ENCODE results near the gene OPCML. TPM values are rescaled to one million over a fixed set of nuclear protein-coding genes. Genes with fewer than 3 reads are reported as not detected.
"Not testable (repeated sequence)": the region's sequence is repeated elsewhere in the genome, so short reads cannot be mapped to it uniquely, and the experiment has no call there.

Gene OPCML
- total RNA-seq, 5 donors from 2014 or later (not counting 1 experiment from before 2014, with no cell fraction given), result not detected

- H3K9me3 Mint-ChIP-seq, result peaks cover 4 to 16% (median 15%) of the 10 kb centered on the region in 3 donors
- no peak overlapping the region for H3K27ac Mint-ChIP-seq
- no peaks in the 10 kb centered on the region for H3K4me1 Mint-ChIP-seq
- H3K9me3 ChIP-seq, result no peaks in the 10 kb centered on the region
- ATAC-seq (replicated peaks in 1 of 4), result no peak
- no peaks in the 10 kb centered on the region for H3K36me3 ChIP-seq (ENCODE audit: control insufficient read depth in 2 of 2, extremely low read depth in 1 of 2, insufficient read depth in 1 of 2, low read length in 1 of 2)
- ChIA-PET CTCF (no interaction called here), POLR2A (no interaction called here)
- no peaks in the 10 kb centered on the region for H3K4me1 ChIP-seq (ENCODE audit: control insufficient read depth in 1 of 2, extremely low read depth in 1 of 2, insufficient read depth in 2 of 2, low read length in 2 of 2)
- 86% methylated on average over 1 of the region's 3 CpGs for WGBS (ENCODE audit: insufficient coverage)
- no peak overlapping the region for H3K4me3 ChIP-seq (ENCODE audit: control insufficient read depth in 1 of 2, extremely low read depth in 1 of 2, low read length in 1 of 2)
- no peak overlapping the region for H3K4me3 Mint-ChIP-seq
- no peak overlapping the region for H3K27ac ChIP-seq (ENCODE audit: low read length)
- no peaks in the 10 kb centered on the region for H3K27me3 ChIP-seq (replicated peaks in 1 of 2; ENCODE audit: control insufficient read depth in 2 of 2, extremely low read depth in 1 of 2, insufficient read depth in 2 of 2, low read length in 1 of 2)
- no peaks in the 10 kb centered on the region for H3K27me3 Mint-ChIP-seq
- DNase-seq, result no peak
- H3K36me3 Mint-ChIP-seq, result no peaks in the 10 kb centered on the region
Measured at GRCh38 chr11:132379540-132379939, 1152.8 kb downstream of the OPCML start.

DNA sequence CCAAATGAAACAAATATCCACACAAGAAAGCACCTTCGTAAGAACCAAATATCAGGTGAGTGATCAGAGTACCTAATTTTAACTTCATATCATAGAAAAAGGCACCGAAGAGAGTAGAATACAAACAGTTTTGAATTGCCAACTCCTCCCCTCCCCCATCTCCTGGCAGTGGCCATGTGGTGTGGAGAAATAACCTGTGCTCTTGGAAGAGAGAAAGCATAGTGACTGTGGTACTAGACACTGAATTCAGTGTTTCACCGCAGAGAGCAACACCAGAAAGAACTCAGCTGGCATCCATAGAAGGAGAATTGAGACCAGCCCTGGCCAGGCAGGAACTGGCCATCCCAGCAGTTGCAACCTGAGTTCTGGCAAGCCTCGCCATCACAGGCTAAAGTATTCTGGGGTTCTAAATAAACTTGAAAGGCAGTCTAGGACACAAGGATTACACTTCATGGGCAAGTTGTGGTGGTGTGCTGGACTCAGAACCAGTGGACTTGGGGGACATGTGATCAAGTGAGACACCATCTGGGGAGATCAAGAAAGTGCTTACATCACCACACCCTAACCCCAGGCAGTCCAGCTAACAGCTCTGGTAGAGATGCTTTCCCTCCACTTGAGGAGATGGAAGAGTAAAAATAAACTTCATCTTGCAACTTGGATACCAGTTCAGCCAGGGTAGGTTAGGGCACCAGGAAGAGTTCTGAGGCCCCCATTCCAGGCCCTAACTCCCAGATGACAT lies 1158.7 kb downstream of the OPCML start:
- peaks cover 0 to 6% (median 4%) of the 10 kb centered on the region in 3 donors for H3K9me3 Mint-ChIP-seq
- H3K27me3 Mint-ChIP-seq, result no peaks in the 10 kb centered on the region
- no peak overlapping the region for H3K4me3 ChIP-seq (ENCODE audit: control insufficient read depth in 1 of 2, extremely low read depth in 1 of 2, low read length in 1 of 2)
- H3K36me3 Mint-ChIP-seq, result no peaks in the 10 kb centered on the region
- ATAC-seq (replicated peaks in 1 of 4) (no peak), DNase-seq (no peak)
- no peaks in the 10 kb centered on the region for H3K4me1 Mint-ChIP-seq
- ChIA-PET CTCF (no interaction called here), POLR2A (no interaction called here)
- 87% methylated on average over 2 of the region's 4 CpGs for WGBS (ENCODE audit: insufficient coverage)
- no peaks in the 10 kb centered on the region for H3K9me3 ChIP-seq
- no peak overlapping the region for H3K27ac Mint-ChIP-seq
- H3K27me3 ChIP-seq (replicated peaks in 1 of 2; ENCODE audit: control insufficient read depth in 2 of 2, extremely low read depth in 1 of 2, insufficient read depth in 2 of 2, low read length in 1 of 2), result no peaks in the 10 kb centered on the region
- H3K36me3 ChIP-seq (ENCODE audit: control insufficient read depth in 2 of 2, extremely low read depth in 1 of 2, insufficient read depth in 1 of 2, low read length in 1 of 2), result no peaks in the 10 kb centered on the region
- no peak overlapping the region for H3K27ac ChIP-seq (ENCODE audit: low read length)
- no peak overlapping the region for H3K4me3 Mint-ChIP-seq
- no peaks in the 10 kb centered on the region for H3K4me1 ChIP-seq (ENCODE audit: control insufficient read depth in 1 of 2, extremely low read depth in 1 of 2, insufficient read depth in 2 of 2, low read length in 2 of 2)

DNA sequence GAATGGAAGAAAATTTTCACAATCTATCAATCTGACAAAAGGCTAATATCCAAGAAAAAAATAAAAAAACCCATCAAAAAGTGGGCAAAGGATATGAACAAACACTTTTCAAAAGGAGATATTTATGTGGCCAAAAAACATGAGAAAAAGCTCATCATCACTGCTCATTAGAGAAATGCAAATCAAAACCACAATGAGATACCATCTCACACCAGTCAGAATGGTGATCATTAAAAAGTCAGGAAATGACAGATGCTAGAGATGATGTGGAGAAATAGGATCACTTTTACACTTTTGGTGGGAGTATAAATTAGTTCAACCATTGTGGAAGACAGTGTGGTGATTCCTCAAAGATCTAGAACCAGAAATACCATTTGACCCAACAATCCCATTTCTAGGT lies 1162.2 kb downstream of the OPCML start:
- H3K4me3 ChIP-seq (ENCODE audit: control insufficient read depth in 1 of 2, extremely low read depth in 1 of 2, low read length in 1 of 2); H3K4me1 ChIP-seq (ENCODE audit: control insufficient read depth in 1 of 2, extremely low read depth in 1 of 2, insufficient read depth in 2 of 2, low read length in 2 of 2); H3K9me3 Mint-ChIP-seq; CTCF ChIA-PET; H3K36me3 ChIP-seq (ENCODE audit: control insufficient read depth in 2 of 2, extremely low read depth in 1 of 2, insufficient read depth in 1 of 2, low read length in 1 of 2); H3K4me1 Mint-ChIP-seq; DNase-seq; H3K27ac Mint-ChIP-seq; H3K27ac ChIP-seq (ENCODE audit: low read length); POLR2A ChIA-PET; H3K36me3 Mint-ChIP-seq; H3K27me3 ChIP-seq (replicated peaks in 1 of 2; ENCODE audit: control insufficient read depth in 2 of 2, extremely low read depth in 1 of 2, insufficient read depth in 2 of 2, low read length in 1 of 2); H3K4me3 Mint-ChIP-seq; H3K9me3 ChIP-seq; ATAC-seq (replicated peaks in 1 of 4); H3K27me3 Mint-ChIP-seq: not testable (repeated sequence)

DNA sequence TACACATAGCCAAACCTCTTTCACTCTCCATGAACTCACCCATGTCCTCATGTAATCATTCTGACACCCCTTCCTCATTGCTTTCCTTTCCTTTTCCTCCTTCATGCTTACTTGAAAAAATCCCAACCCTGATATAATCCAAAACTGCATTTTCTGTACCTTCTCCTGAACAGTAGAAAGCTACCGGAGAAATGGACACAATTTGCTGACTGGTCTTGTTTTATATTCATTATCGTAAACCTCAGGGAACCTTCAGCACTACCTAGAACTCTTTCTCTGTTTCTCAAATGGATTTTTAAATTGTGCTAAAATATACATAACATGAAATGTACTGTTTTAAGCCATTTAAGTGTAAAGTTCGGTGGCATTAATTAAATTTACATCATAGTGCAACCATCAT lies 1165.0 kb downstream of the OPCML start:
- DNase-seq, result no peak
- ChIA-PET CTCF (no interaction called here), POLR2A (interaction anchor here in 1 of 2 donors (0.6 kb wide), 1 partner anchor 119 kb away, joined by 3 read pairs; no protein-coding TSS in a partner anchor)
- no peaks in the 10 kb centered on the region for H3K4me1 Mint-ChIP-seq
- no peaks in the 10 kb centered on the region for H3K27me3 Mint-ChIP-seq
- no peak overlapping the region for H3K4me3 Mint-ChIP-seq
- Histone ChIP-seq H3K27me3 (replicated peaks in 1 of 2; ENCODE audit: control insufficient read depth in 2 of 2, extremely low read depth in 1 of 2, insufficient read depth in 2 of 2, low read length in 1 of 2) (no peaks in the 10 kb centered on the region), H3K4me1 (ENCODE audit: control insufficient read depth in 1 of 2, extremely low read depth in 1 of 2, insufficient read depth in 2 of 2, low read length in 2 of 2) (no peaks in the 10 kb centered on the region), H3K9me3 (no peaks in the 10 kb centered on the region), H3K36me3 (ENCODE audit: control insufficient read depth in 2 of 2, extremely low read depth in 1 of 2, insufficient read depth in 1 of 2, low read length in 1 of 2) (no peaks in the 10 kb centered on the region), H3K4me3 (ENCODE audit: control insufficient read depth in 1 of 2, extremely low read depth in 1 of 2, low read length in 1 of 2) (no peak overlapping the region), H3K27ac (ENCODE audit: low read length) (no peak overlapping the region)
- H3K9me3 Mint-ChIP-seq, result peaks cover 4 to 10% (median 7%) of the 10 kb centered on the region in 3 donors
- H3K27ac Mint-ChIP-seq, result no peak overlapping the region
- no peak for ATAC-seq (replicated peaks in 1 of 4)
- no peaks in the 10 kb centered on the region for H3K36me3 Mint-ChIP-seq
- WGBS (ENCODE audit: insufficient coverage), result no CpG with 5 or more reads among the region's 3 CpGs

- H3K9me3 Mint-ChIP-seq, result peaks cover 4 to 10% (median 7%) of the 10 kb centered on the region in 3 donors
- DNase-seq (no peak), ATAC-seq (replicated peaks in 1 of 4) (no peak)
- H3K27ac Mint-ChIP-seq, result no peak overlapping the region
- no peaks in the 10 kb centered on the region for H3K27me3 Mint-ChIP-seq
- Histone ChIP-seq H3K27ac (ENCODE audit: low read length) (no peak overlapping the region), H3K27me3 (replicated peaks in 1 of 2; ENCODE audit: control insufficient read depth in 2 of 2, extremely low read depth in 1 of 2, insufficient read depth in 2 of 2, low read length in 1 of 2) (no peaks in the 10 kb centered on the region), H3K4me1 (ENCODE audit: control insufficient read depth in 1 of 2, extremely low read depth in 1 of 2, insufficient read depth in 2 of 2, low read length in 2 of 2) (no peaks in the 10 kb centered on the region), H3K4me3 (ENCODE audit: control insufficient read depth in 1 of 2, extremely low read depth in 1 of 2, low read length in 1 of 2) (no peak overlapping the region), H3K9me3 (no peaks in the 10 kb centered on the region), H3K36me3 (ENCODE audit: control insufficient read depth in 2 of 2, extremely low read depth in 1 of 2, insufficient read depth in 1 of 2, low read length in 1 of 2) (no peaks in the 10 kb centered on the region)
- ChIA-PET POLR2A (interaction anchor here in 1 of 2 donors (0.5 to 0.6 kb wide), 2 partner anchors 744 to 781 kb away, joined by 3 to 6 read pairs; no protein-coding TSS in a partner anchor), CTCF (interaction anchor here in 1 of 2 donors (0.6 kb wide), 1 partner anchor 129 kb away, joined by 3 read pairs; no protein-coding TSS in a partner anchor)
- H3K4me1 Mint-ChIP-seq, result peaks cover 0 to 1% (median 0%) of the 10 kb centered on the region in 3 donors
- H3K36me3 Mint-ChIP-seq, result no peaks in the 10 kb centered on the region
- 100% methylated on average over 1 of the region's 3 CpGs for WGBS (ENCODE audit: insufficient coverage)
- no peak overlapping the region for H3K4me3 Mint-ChIP-seq
Measured at GRCh38 chr11:132365650-132366049, 1166.7 kb downstream of the OPCML start.
